Adrenal gland (tissue), 12 donors: ENCODE data around the gene STK39. TPM values are rescaled to one million over a fixed set of nuclear protein-coding genes. Genes with fewer than 3 reads are reported as not detected.

ENCODE experiments used
- DNase-seq, 7 donors: peaks; one replicate each; pipeline ENCODE4 v3.0.0-alpha.2; 2019 to 2020
- H3K27ac ChIP-seq, 5 donors: fragments of 200-600 bp; sonication (generic) in 4 of 5; 1 replicate in 3 of 5; 2 replicates in 2 of 5; pipeline versions ENCODE4 v1.5.1 to v1.8.0; 2016 to 2020; ENCODE audit warnings: mild to moderate bottlenecking in 1 of 5
- H3K27me3 ChIP-seq: fragments of 200-600 bp; 2 replicates; pipeline ENCODE4 v1.8.0; 2021
- H3K36me3 ChIP-seq, 2 donors: fragments of 200-600 bp; replicated peaks in 1 of 2; 1 replicate in 1 of 2; 2 replicates in 1 of 2; pipeline versions ENCODE4 v1.5.1 to v1.8.0; 2018 to 2022
- H3K4me1 ChIP-seq, 2 donors: fragments of 200-600 bp; replicated peaks in 1 of 2; 1 replicate in 1 of 2; 2 replicates in 1 of 2; pipeline versions ENCODE4 v1.5.1 to v1.8.0; 2018 to 2021
- H3K4me3 ChIP-seq, 4 donors: fragments of 200-600 bp; sonication (generic) in 3 of 4; one replicate each; pipeline ENCODE4 v1.5.1; 2016 to 2018
- H3K9me3 ChIP-seq, 3 donors: fragments of 200-600 bp; sonication (generic) in 1 of 3; replicated peaks in 1 of 3; 1 replicate in 2 of 3; 2 replicates in 1 of 3; pipeline versions ENCODE4 v1.5.1 to v1.8.0; 2016 to 2021
- POLR2A ChIP-seq, 2 donors: fragments of 450-650 bp; IDR thresholded peaks; one replicate each; pipeline ENCODE4 v1.6.1; 2017; ENCODE audit warnings: antibody characterized with exemption in 2 of 2, mild to moderate bottlenecking in 2 of 2, moderate library complexity in 1 of 2
- WGBS, 4 donors: extraction: QIAGEN DNeasy Blood & Tissue Kit in 2 of 4; methylation state at CpG; one replicate each; pipeline versions ENCODE4 v1.1.5 to v1.1.7; 2013 to 2017; 5-methylcytosine and 5-hydroxymethylcytosine counted together
- intact Hi-C, 2 donors: fragments of 100-400 bp; cut with DNase I; formaldehyde crosslinking; loops; one replicate each; pipeline versions ENCODE4 v1.14.1 to v1.15.0; 2022 to 2023
- polyA plus RNA-seq, 3 donors: library from polyadenylated mRNA; stranded (reverse); fragments of 200-250 nt in 2 of 3; fragments of 350-450 nt in 1 of 3; fragmentation: Illumina TruSeq in 1 of 3; extraction: RNeasy Lipid Tissue Mini Kit (QIAGEN cat#74804) in 1 of 3; gene quantifications; one replicate each; pipeline ENCODE4 v1.2.3, GENCODE V29; 2013 to 2014
- total RNA-seq, 9 donors: library from RNA; depleted of rRNA in 4 of 9; stranded (reverse); fragments of >200 nt in 4 of 9; fragments of 120-200 nt in 1 of 9; fragmentation: NEBNext Ultra II Directional in 1 of 9; extraction: Animal tissue kit (Norgen Biotek cat#: 25700) in 1 of 9; gene quantifications; one replicate each; pipeline versions ENCODE4 v1.1.0 to v1.2.4, GENCODE V29; 2013 to 2023
- TF ChIP-seq, protein P1 (sequence below), 6 experiments: fragments of 450-650 bp in 4 of 6; fragments of 200-600 bp in 2 of 6; sonication (generic) in 1 of 6; IDR thresholded peaks; 1 replicate in 5 of 6; 2 replicates in 1 of 6; pipeline versions ENCODE4 v1.5.1 to v1.8.0; 2016 to 2021; ENCODE audit warnings: antibody characterized with exemption in 6 of 6, mild to moderate bottlenecking in 2 of 6, moderate library complexity in 1 of 6
- donor health status: healthy with polysubstance abuse.
- donor health status: Bipolar disorder and iron deficiency.
- donor health status: DM: yes; HTN: yes; CAD: no.
- donor health status: DM: no; HTN: no; CAD: no.
- donor health status: DM: no; HTN: no; CAD: no.
- donor health status: DM: yes; HTN: yes; CAD: no.

Gene STK39
- total and polyA plus RNA-seq, 12 donors: 2.4 to 11.1 (median 5.8) TPM

GRCh38 chr2:167932123-167932693 lies 315.2 kb downstream of the STK39 start:
- intact Hi-C loops: no loop called here
- no peak for DNase-seq
- Histone ChIP-seq H3K36me3 (no peaks in the 10 kb centered on the region), H3K4me3 (no peak overlapping the region), H3K4me1 (no peaks in the 10 kb centered on the region), H3K27ac (no peak overlapping the region), H3K9me3 (no peaks in the 10 kb centered on the region), H3K27me3 (no peaks in the 10 kb centered on the region)
- WGBS, 4 donors: 80 to 85% (median 81%) methylated on average over 4 of the region's 4 CpGs
- no peak for TF ChIP-seq POLR2A (IDR thresholded peaks at IDR 0.05)
- TF ChIP-seq, protein P1, sequence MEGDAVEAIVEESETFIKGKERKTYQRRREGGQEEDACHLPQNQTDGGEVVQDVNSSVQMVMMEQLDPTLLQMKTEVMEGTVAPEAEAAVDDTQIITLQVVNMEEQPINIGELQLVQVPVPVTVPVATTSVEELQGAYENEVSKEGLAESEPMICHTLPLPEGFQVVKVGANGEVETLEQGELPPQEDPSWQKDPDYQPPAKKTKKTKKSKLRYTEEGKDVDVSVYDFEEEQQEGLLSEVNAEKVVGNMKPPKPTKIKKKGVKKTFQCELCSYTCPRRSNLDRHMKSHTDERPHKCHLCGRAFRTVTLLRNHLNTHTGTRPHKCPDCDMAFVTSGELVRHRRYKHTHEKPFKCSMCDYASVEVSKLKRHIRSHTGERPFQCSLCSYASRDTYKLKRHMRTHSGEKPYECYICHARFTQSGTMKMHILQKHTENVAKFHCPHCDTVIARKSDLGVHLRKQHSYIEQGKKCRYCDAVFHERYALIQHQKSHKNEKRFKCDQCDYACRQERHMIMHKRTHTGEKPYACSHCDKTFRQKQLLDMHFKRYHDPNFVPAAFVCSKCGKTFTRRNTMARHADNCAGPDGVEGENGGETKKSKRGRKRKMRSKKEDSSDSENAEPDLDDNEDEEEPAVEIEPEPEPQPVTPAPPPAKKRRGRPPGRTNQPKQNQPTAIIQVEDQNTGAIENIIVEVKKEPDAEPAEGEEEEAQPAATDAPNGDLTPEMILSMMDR (IDR thresholded peaks at IDR 0.05): no peak

GRCh38 chr2:167929484-167929883 lies 317.9 kb downstream of the STK39 start:
- H3K36me3 ChIP-seq: no peaks in the 10 kb centered on the region
- no peaks in the 10 kb centered on the region for H3K27me3 ChIP-seq
- H3K9me3 ChIP-seq: no peaks in the 10 kb centered on the region
- intact Hi-C loops: no loop called here
- no peak overlapping the region for H3K4me3 ChIP-seq
- H3K27ac ChIP-seq: no peak overlapping the region
- WGBS, 4 donors: 58 to 82% (median 65%) methylated on average over 3 of the region's 3 CpGs
- no peak for TF ChIP-seq POLR2A (IDR thresholded peaks at IDR 0.05)
- TF ChIP-seq, protein P1 (IDR thresholded peaks at IDR 0.05): no peak
- no peaks in the 10 kb centered on the region for H3K4me1 ChIP-seq
- no peak for DNase-seq

GRCh38 chr2:167928434-167928833 lies 319.0 kb downstream of the STK39 start:
- no peaks in the 10 kb centered on the region for H3K36me3 ChIP-seq
- 88 to 95% (median 92%) methylated on average over 6 of the region's 6 CpGs for WGBS, 4 donors
- DNase-seq: no peak
- H3K27ac ChIP-seq: no peak overlapping the region
- H3K4me3 ChIP-seq: no peak overlapping the region
- intact Hi-C loops: no loop called here
- H3K4me1 ChIP-seq: no peaks in the 10 kb centered on the region
- no peaks in the 10 kb centered on the region for H3K27me3 ChIP-seq
- TF ChIP-seq POLR2A (IDR thresholded peaks at IDR 0.05): no peak
- TF ChIP-seq, protein P1 (IDR thresholded peaks at IDR 0.05): no peak
- H3K9me3 ChIP-seq: no peaks in the 10 kb centered on the region

DNA sequence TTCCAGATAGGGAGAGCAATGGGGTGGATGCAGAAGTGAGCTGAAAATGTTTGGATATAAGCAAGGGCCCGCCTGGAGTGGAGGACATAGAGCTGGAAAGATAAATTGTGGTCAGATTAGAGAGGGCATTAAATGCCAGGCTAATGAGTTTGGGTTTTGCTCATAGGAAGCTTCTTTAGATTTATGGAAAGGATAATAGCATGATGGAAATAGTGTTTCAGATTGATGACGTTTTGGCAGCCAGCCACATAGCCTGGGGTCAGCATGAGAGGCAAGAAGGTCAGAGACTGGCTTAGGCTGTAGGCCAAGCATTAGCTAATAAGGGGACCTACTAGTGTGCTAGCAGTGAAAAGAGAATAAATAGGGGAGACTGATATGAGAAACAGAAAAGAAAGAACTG lies 321.6 kb downstream of the STK39 start:
- H3K27ac ChIP-seq: no peak overlapping the region
- no peak for TF ChIP-seq POLR2A (IDR thresholded peaks at IDR 0.05)
- TF ChIP-seq, protein P1 (IDR thresholded peaks at IDR 0.05): no peak
- no peaks in the 10 kb centered on the region for H3K36me3 ChIP-seq
- no peaks in the 10 kb centered on the region for H3K4me1 ChIP-seq
- no peak for DNase-seq
- intact Hi-C loops: no loop called here
- 35 to 55% (median 48%) methylated on average over 2 of the region's 2 CpGs for WGBS, 4 donors
- H3K9me3 ChIP-seq: no peaks in the 10 kb centered on the region
- H3K4me3 ChIP-seq: no peak overlapping the region
- H3K27me3 ChIP-seq: no peaks in the 10 kb centered on the region
